GM12891 (cell line): ENCODE results near the gene MIPOL1.

Experiments
- POLR2A ChIP-seq: IDR thresholded peaks from 2 replicates; pipeline ENCODE4 v1.6.1; 2011; ENCODE audit warnings: low read depth, low read length, control low read depth
- POLR2AphosphoS5 ChIP-seq: IDR thresholded peaks from 2 replicates; pipeline ENCODE4 v1.6.1; 2011; ENCODE audit warnings: low read depth, low read length, control low read depth
- SPI1 ChIP-seq: IDR thresholded peaks from 2 replicates; pipeline ENCODE4 v1.6.1; 2011; ENCODE audit warnings: low read depth, low read length, control low read depth

DNA sequence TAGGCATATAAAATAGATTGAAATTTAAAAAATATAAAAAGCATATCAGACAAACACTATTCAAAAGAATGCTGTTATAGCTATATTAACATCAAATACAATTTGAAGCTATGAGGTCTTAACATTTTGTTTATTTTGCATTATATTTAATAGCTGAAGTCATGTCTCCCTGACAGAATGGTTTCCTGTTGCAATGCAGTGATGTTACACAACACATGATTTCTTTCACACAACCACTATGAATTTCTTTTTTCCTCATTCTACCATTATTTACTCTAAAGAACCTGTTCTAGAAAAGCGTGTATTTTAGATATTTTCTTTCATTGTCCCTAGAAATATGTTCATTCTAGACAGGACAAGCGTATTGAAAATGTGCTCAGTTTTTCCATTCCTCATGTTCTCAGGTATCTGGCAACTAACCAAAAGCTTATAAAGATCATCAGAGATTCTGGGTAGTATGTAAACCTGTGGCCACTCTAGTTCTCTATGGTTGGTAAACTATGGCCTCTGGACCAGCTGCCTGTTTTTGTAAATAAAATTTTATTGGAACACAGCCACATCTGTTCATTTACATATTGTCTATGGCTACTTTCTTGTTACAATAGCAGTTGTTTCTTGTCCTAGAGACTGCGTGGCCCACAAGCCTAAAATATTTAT is 213.5 kb downstream of the MIPOL1 start:
- TF ChIP-seq POLR2A (no peak), SPI1 (no peak), POLR2AphosphoS5 (no peak)
